ENCODE measurements around the gene SP140.

Gene SP140

GRCh38 chr2:230226051-230226551, 565 bp downstream of the SP140 start:
- Histone ChIP-seq H3K9ac (ENCODE audit: low read length) (no peak overlapping the region), H3K14ac (ENCODE audit: low read length in 2 of 2) (no peak overlapping the region), H3K36me3 (ENCODE audit: control insufficient read depth in 1 of 2, insufficient read depth in 2 of 2, low read depth in 1 of 2, low read length in 2 of 2) (no peaks in the 10 kb centered on the region), H2BK5ac (ENCODE audit: low read depth, low read length, poor library complexity, severe bottlenecking) (no peak overlapping the region), H3K27ac (ENCODE audit: low read length, poor library complexity, severe bottlenecking) (no peak overlapping the region), H4K91ac (ENCODE audit: low read length) (no peak overlapping the region), H3K4me1 (ENCODE audit: control insufficient read depth, insufficient read depth, low read depth, low read length) (peaks cover 3% of the 10 kb centered on the region), H2AK5ac (ENCODE audit: low read length, severe bottlenecking) (no peak overlapping the region), H3K23ac (ENCODE audit: low read length in 2 of 2) (no peak overlapping the region), H4K8ac (ENCODE audit: low read length) (no peak overlapping the region), H3K4ac (ENCODE audit: low read depth in 1 of 2, low read length in 2 of 2) (no peak overlapping the region), H3K27me3 (ENCODE audit: control insufficient read depth in 1 of 2, insufficient read depth in 1 of 2, low read length in 2 of 2) (no peaks in the 10 kb centered on the region), H3K9me3 (ENCODE audit: control insufficient read depth, low read length) (peaks cover 12% of the 10 kb centered on the region), H3K4me2 (ENCODE audit: low read length, poor library complexity, severe bottlenecking) (no peak overlapping the region), H3K4me3 (ENCODE audit: insufficient read depth in 1 of 2, low read depth in 1 of 2, low read length in 2 of 2) (no peak overlapping the region), H3K79me1 (replicated peaks; ENCODE audit: low read length, poor library complexity, severe bottlenecking) (no peaks in the 10 kb centered on the region), H3K18ac (ENCODE audit: low read depth in 1 of 2, low read length in 2 of 2) (no peak overlapping the region), H2BK120ac (ENCODE audit: low read depth, low read length) (no peak overlapping the region), H2BK15ac (ENCODE audit: low read depth, poor library complexity, severe bottlenecking) (no peak overlapping the region), H2BK12ac (ENCODE audit: low read length in 2 of 2) (no peak overlapping the region), H2AFZ (ENCODE audit: low read depth, low read length) (no peak overlapping the region)
- no peak for DNase-seq
- WGBS = 96% methylated on average over 3 of the region's 4 CpGs

DNA sequence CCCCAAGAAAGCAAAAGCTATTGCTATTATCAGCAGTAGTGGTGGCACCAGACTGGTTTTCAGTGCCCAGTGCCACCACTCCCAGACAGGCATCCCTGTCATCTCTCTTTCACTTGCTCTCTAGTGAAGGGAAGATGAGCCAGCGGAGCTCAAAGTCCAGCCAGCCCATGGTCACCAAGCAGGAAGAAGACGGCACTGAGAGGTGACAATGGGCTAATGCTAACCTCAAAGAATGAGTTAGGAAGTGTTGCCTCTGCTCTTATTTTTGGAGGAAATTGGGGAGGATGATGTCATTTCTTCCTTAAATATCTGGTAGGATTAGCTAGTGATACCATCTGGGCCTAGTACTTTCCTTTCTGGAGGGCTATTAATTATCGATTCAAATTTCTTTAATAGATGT, 1.7 kb downstream of the SP140 start:
- WGBS = 94% methylated on average over 2 of the region's 3 CpGs

GRCh38 chr2:230230087-230230486, 4.6 kb downstream of the SP140 start:
- no peak overlapping the region for H2AFZ ChIP-seq (ENCODE audit: low read depth, low read length)
- H4K91ac ChIP-seq (ENCODE audit: low read length) = no peak overlapping the region
- H3K23ac ChIP-seq (ENCODE audit: low read length in 2 of 2) = no peak overlapping the region
- peaks cover 2% of the 10 kb centered on the region for H3K4me1 ChIP-seq (ENCODE audit: control insufficient read depth, insufficient read depth, low read depth, low read length)
- no peaks in the 10 kb centered on the region for H3K27me3 ChIP-seq (ENCODE audit: control insufficient read depth in 1 of 2, insufficient read depth in 1 of 2, low read length in 2 of 2)
- no peak overlapping the region for H3K4ac ChIP-seq (ENCODE audit: low read depth in 1 of 2, low read length in 2 of 2)
- DNase-seq = peak; percentile 88
- H2AK5ac ChIP-seq (ENCODE audit: low read length, severe bottlenecking) = no peak overlapping the region
- H3K79me1 ChIP-seq (replicated peaks; ENCODE audit: low read length, poor library complexity, severe bottlenecking) = no peaks in the 10 kb centered on the region
- no peaks in the 10 kb centered on the region for H3K36me3 ChIP-seq (ENCODE audit: control insufficient read depth in 1 of 2, insufficient read depth in 2 of 2, low read depth in 1 of 2, low read length in 2 of 2)
- H3K9me3 ChIP-seq (ENCODE audit: control insufficient read depth, low read length) = peaks cover 13% of the 10 kb centered on the region
- no peak overlapping the region for H2BK120ac ChIP-seq (ENCODE audit: low read depth, low read length)
- no peak overlapping the region for H3K4me3 ChIP-seq (ENCODE audit: insufficient read depth in 1 of 2, low read depth in 1 of 2, low read length in 2 of 2)
- H3K27ac ChIP-seq (ENCODE audit: low read length, poor library complexity, severe bottlenecking) = peak overlapping the region; percentile 87
- no peak overlapping the region for H4K8ac ChIP-seq (ENCODE audit: low read length)
- H3K9ac ChIP-seq (ENCODE audit: low read length) = no peak overlapping the region
- no peak overlapping the region for H3K14ac ChIP-seq (ENCODE audit: low read length in 2 of 2)
- no peak overlapping the region for H2BK5ac ChIP-seq (ENCODE audit: low read depth, low read length, poor library complexity, severe bottlenecking)
- H3K18ac ChIP-seq (ENCODE audit: low read depth in 1 of 2, low read length in 2 of 2) = no peak overlapping the region
- H2BK12ac ChIP-seq (ENCODE audit: low read length in 2 of 2) = no peak overlapping the region
- H3K4me2 ChIP-seq (ENCODE audit: low read length, poor library complexity, severe bottlenecking) = no peak overlapping the region
- no peak overlapping the region for H2BK15ac ChIP-seq (ENCODE audit: low read depth, poor library complexity, severe bottlenecking)
- 85% methylated on average over 2 of the region's 3 CpGs for whole genome bisulfite sequencing

More for the DNA sequence above, 1.7 kb downstream of the SP140 start:
- H3K27ac ChIP-seq (ENCODE audit: low read length, poor library complexity, severe bottlenecking) = no peak overlapping the region
- no peak overlapping the region for H2BK120ac ChIP-seq (ENCODE audit: low read depth, low read length)
- H3K4me2 ChIP-seq (ENCODE audit: low read length, poor library complexity, severe bottlenecking) = no peak overlapping the region
- no peak for DNase-seq
- H2BK12ac ChIP-seq (ENCODE audit: low read length in 2 of 2) = no peak overlapping the region
- H3K9me3 ChIP-seq (ENCODE audit: control insufficient read depth, low read length) = peaks cover 13% of the 10 kb centered on the region
- no peaks in the 10 kb centered on the region for H3K79me1 ChIP-seq (replicated peaks; ENCODE audit: low read length, poor library complexity, severe bottlenecking)
- no peak overlapping the region for H3K14ac ChIP-seq (ENCODE audit: low read length in 2 of 2)
- H2AFZ ChIP-seq (ENCODE audit: low read depth, low read length) = no peak overlapping the region
- H3K36me3 ChIP-seq (ENCODE audit: control insufficient read depth in 1 of 2, insufficient read depth in 2 of 2, low read depth in 1 of 2, low read length in 2 of 2) = no peaks in the 10 kb centered on the region
- H2AK5ac ChIP-seq (ENCODE audit: low read length, severe bottlenecking) = peak overlapping the region; percentile 53
- H2BK15ac ChIP-seq (ENCODE audit: low read depth, poor library complexity, severe bottlenecking) = no peak overlapping the region
- H3K4me3 ChIP-seq (ENCODE audit: insufficient read depth in 1 of 2, low read depth in 1 of 2, low read length in 2 of 2) = no peak overlapping the region
- no peak overlapping the region for H3K9ac ChIP-seq (ENCODE audit: low read length)
- H4K91ac ChIP-seq (ENCODE audit: low read length) = no peak overlapping the region
- H2BK5ac ChIP-seq (ENCODE audit: low read depth, low read length, poor library complexity, severe bottlenecking) = no peak overlapping the region
- no peak overlapping the region for H4K8ac ChIP-seq (ENCODE audit: low read length)
- no peak overlapping the region for H3K18ac ChIP-seq (ENCODE audit: low read depth in 1 of 2, low read length in 2 of 2)
- H3K27me3 ChIP-seq (ENCODE audit: control insufficient read depth in 1 of 2, insufficient read depth in 1 of 2, low read length in 2 of 2) = no peaks in the 10 kb centered on the region
- H3K4ac ChIP-seq (ENCODE audit: low read depth in 1 of 2, low read length in 2 of 2) = no peak overlapping the region
- H3K23ac ChIP-seq (ENCODE audit: low read length in 2 of 2) = no peak overlapping the region
- H3K4me1 ChIP-seq (ENCODE audit: control insufficient read depth, insufficient read depth, low read depth, low read length) = peaks cover 2% of the 10 kb centered on the region

GRCh38 chr2:230230496-230231200, 5.1 kb downstream of the SP140 start:
- Histone ChIP-seq H3K27me3 (ENCODE audit: control insufficient read depth in 1 of 2, insufficient read depth in 1 of 2, low read length in 2 of 2) (no peaks in the 10 kb centered on the region), H4K8ac (ENCODE audit: low read length) (no peak overlapping the region), H3K36me3 (ENCODE audit: control insufficient read depth in 1 of 2, insufficient read depth in 2 of 2, low read depth in 1 of 2, low read length in 2 of 2) (no peaks in the 10 kb centered on the region), H2AFZ (ENCODE audit: low read depth, low read length) (no peak overlapping the region), H3K27ac (ENCODE audit: low read length, poor library complexity, severe bottlenecking) (peak overlapping the region; percentile 87), H3K4me3 (ENCODE audit: insufficient read depth in 1 of 2, low read depth in 1 of 2, low read length in 2 of 2) (no peak overlapping the region), H4K91ac (ENCODE audit: low read length) (no peak overlapping the region), H3K9me3 (ENCODE audit: control insufficient read depth, low read length) (peaks cover 13% of the 10 kb centered on the region), H3K79me1 (replicated peaks; ENCODE audit: low read length, poor library complexity, severe bottlenecking) (no peaks in the 10 kb centered on the region), H3K14ac (ENCODE audit: low read length in 2 of 2) (no peak overlapping the region), H2BK12ac (ENCODE audit: low read length in 2 of 2) (no peak overlapping the region), H2BK120ac (ENCODE audit: low read depth, low read length) (no peak overlapping the region), H2AK5ac (ENCODE audit: low read length, severe bottlenecking) (no peak overlapping the region), H3K18ac (ENCODE audit: low read depth in 1 of 2, low read length in 2 of 2) (no peak overlapping the region), H3K4me1 (ENCODE audit: control insufficient read depth, insufficient read depth, low read depth, low read length) (peaks cover 2% of the 10 kb centered on the region), H3K23ac (ENCODE audit: low read length in 2 of 2) (no peak overlapping the region), H3K4ac (ENCODE audit: low read depth in 1 of 2, low read length in 2 of 2) (no peak overlapping the region), H3K9ac (ENCODE audit: low read length) (no peak overlapping the region), H3K4me2 (ENCODE audit: low read length, poor library complexity, severe bottlenecking) (no peak overlapping the region), H2BK15ac (ENCODE audit: low read depth, poor library complexity, severe bottlenecking) (no peak overlapping the region), H2BK5ac (ENCODE audit: low read depth, low read length, poor library complexity, severe bottlenecking) (no peak overlapping the region)
- DNase-seq = no peak
- WGBS = no CpG with 5 or more reads among the region's 2 CpGs

All from mesenchymal stem cell (in vitro differentiated cells and primary cell).